ENCODE measurements around the gene C1QTNF6.

- TF ChIP-seq POLR2A (IDR thresholded peaks at IDR 0.05; ENCODE audit: low read depth): no peak
- TF ChIP-seq CTCF (IDR thresholded peaks at IDR 0.05): no peak
- TF ChIP-seq EP300 (IDR thresholded peaks at IDR 0.05): no peak
- no peak for TF ChIP-seq POLR2AphosphoS5 (IDR thresholded peaks at IDR 0.05)
Observed at GRCh38 chr22:37187891-37188761, at the start of gene C1QTNF6.
